Gastroesophageal sphincter (tissue), 4 donors: ENCODE measurements around the gene PRRC2A. TPM values are rescaled to one million over a fixed set of nuclear protein-coding genes. Genes with fewer than 3 reads are reported as not detected.

Source experiments
- ATAC-seq: fragments of 150-250 bp; one replicate; pipeline ENCODE4 v1.9.1; 2016; ENCODE audit warnings: mild to moderate bottlenecking, moderate library complexity
- H3K27ac ChIP-seq, 4 donors: fragments of 200-600 bp; sonication (generic) in 3 of 4; 1 replicate in 3 of 4; 2 replicates in 1 of 4; pipeline ENCODE4 v1.5.1; 2016 to 2019
- H3K27me3 ChIP-seq: fragments of 200-600 bp; sonication (generic); one replicate; pipeline ENCODE4 v1.5.1; 2019
- H3K36me3 ChIP-seq, 2 donors: fragments of 200-600 bp; sonication (generic); one replicate each; pipeline ENCODE4 v1.5.1; 2019; ENCODE audit warnings: control low read depth in 1 of 2
- H3K4me1 ChIP-seq, 3 donors: fragments of 200-600 bp; sonication (generic); 1 replicate in 2 of 3; 2 replicates in 1 of 3; pipeline ENCODE4 v1.5.1; 2016 to 2019; ENCODE audit warnings: control low read depth in 2 of 3
- H3K4me3 ChIP-seq, 2 donors: fragments of 200-600 bp; sonication (generic); one replicate each; pipeline ENCODE4 v1.5.1; 2019; ENCODE audit warnings: mild to moderate bottlenecking in 1 of 2, moderate library complexity in 1 of 2
- H3K9me3 ChIP-seq, 3 donors: fragments of 200-600 bp; sonication (generic); one replicate each; pipeline ENCODE4 v1.5.1; 2017 to 2019; ENCODE audit warnings: control low read depth in 2 of 3
- CTCF ChIP-seq, 4 experiments: fragments of 200-600 bp in 2 of 4; fragments of 450-650 bp in 2 of 4; sonication (generic) in 1 of 4; IDR thresholded peaks; one replicate each; pipeline ENCODE4 v1.5.1; 2017 to 2019; ENCODE audit warnings: antibody characterized with exemption in 4 of 4, mild to moderate bottlenecking in 2 of 4, moderate library complexity in 2 of 4
- EP300 ChIP-seq: sonication (generic); formaldehyde crosslinking; IDR thresholded peaks from one replicate; pipeline ENCODE4 v1.6.1; 2017; ENCODE audit warnings: antibody characterized with exemption, mild to moderate bottlenecking
- POLR2A ChIP-seq, 2 donors: fragments of 450-650 bp; IDR thresholded peaks; one replicate each; pipeline ENCODE4 v1.6.1; 2017; ENCODE audit warnings: antibody characterized with exemption in 2 of 2, mild to moderate bottlenecking in 2 of 2, moderate library complexity in 1 of 2
- POLR2AphosphoS5 ChIP-seq: sonication (generic); formaldehyde crosslinking; IDR thresholded peaks from one replicate; pipeline ENCODE4 v1.6.1; 2017; ENCODE audit warnings: antibody characterized with exemption
- WGBS, 2 donors: methylation state at CpG; one replicate each; pipeline ENCODE4 v1.1.5; 2018; ENCODE audit warnings: low coverage in 1 of 2; 5-methylcytosine and 5-hydroxymethylcytosine counted together
- total RNA-seq, 4 donors: library from RNA; depleted of rRNA; stranded (reverse); fragments of >200 nt; gene quantifications; one replicate each; pipeline ENCODE4 v1.1.0, GENCODE V29; 2016

Gene PRRC2A
- total RNA-seq, 4 donors from 2014 or later = 47.9 to 137 (median 76.2) TPM

GRCh38 chr6:31634969-31635575 lies 14.6 kb downstream of the PRRC2A start:
- Histone ChIP-seq H3K36me3 (peaks cover 0 to 100% of the 10 kb centered on the region in 2 donors), H3K9me3 (no peaks in the 10 kb centered on the region), H3K4me1 (no peaks in the 10 kb centered on the region), H3K4me3 (no peak overlapping the region), H3K27me3 (no peaks in the 10 kb centered on the region), H3K27ac (peak overlapping the region in 1 of 4 donors; percentile 14)
- no peak for ATAC-seq
- WGBS, 2 donors = 70 to 72% methylated on average over 7 to 8 of the region's 11 CpGs
- no peak for TF ChIP-seq POLR2AphosphoS5

- Histone ChIP-seq H3K27me3 (no peaks in the 10 kb centered on the region), H3K9me3 (no peaks in the 10 kb centered on the region), H3K4me1 (no peaks in the 10 kb centered on the region), H3K27ac (no peak overlapping the region), H3K36me3 (peaks cover 0 to 100% of the 10 kb centered on the region in 2 donors), H3K4me3 (no peak overlapping the region)
- TF ChIP-seq POLR2AphosphoS5 (peak; percentile 11), POLR2A (IDR thresholded peaks at IDR 0.05) (no peak)
- ATAC-seq = no peak
- WGBS, 2 donors = 63 to 71% methylated on average over 7 to 15 of the region's 27 CpGs
These were observed 16.4 kb downstream of the PRRC2A start for GRCh38 chr6:31636698-31637596.

GRCh38 chr6:31639043-31639442 lies 18.5 kb downstream of the PRRC2A start:
- 70 to 74% methylated on average over 8 to 9 of the region's 9 CpGs for WGBS, 2 donors
- H3K9me3 ChIP-seq = no peaks in the 10 kb centered on the region
- no peaks in the 10 kb centered on the region for H3K27me3 ChIP-seq
- no peaks in the 10 kb centered on the region for H3K4me1 ChIP-seq
- no peak for ATAC-seq
- H3K4me3 ChIP-seq = no peak overlapping the region
- H3K27ac ChIP-seq = peak overlapping the region in 1 of 4 donors; percentile 17
- no peak for TF ChIP-seq CTCF (IDR thresholded peaks at IDR 0.05)
- no peak for TF ChIP-seq POLR2AphosphoS5
- TF ChIP-seq POLR2A (IDR thresholded peaks at IDR 0.05) = no peak
- no peak for TF ChIP-seq EP300
- peaks cover 0 to 100% of the 10 kb centered on the region in 2 donors for H3K36me3 ChIP-seq

GRCh38 chr6:31639449-31639861 lies 18.9 kb downstream of the PRRC2A start:
- Histone ChIP-seq H3K9me3 (no peaks in the 10 kb centered on the region), H3K27me3 (no peaks in the 10 kb centered on the region), H3K4me1 (no peaks in the 10 kb centered on the region), H3K36me3 (peaks cover 0 to 100% of the 10 kb centered on the region in 2 donors), H3K4me3 (no peak overlapping the region), H3K27ac (peak overlapping the region in 1 of 4 donors; percentile 17)
- no peak for TF ChIP-seq POLR2AphosphoS5
- TF ChIP-seq CTCF (IDR thresholded peaks at IDR 0.05) = no peak
- TF ChIP-seq EP300 = no peak
- TF ChIP-seq POLR2A (IDR thresholded peaks at IDR 0.05) = no peak
- 52 to 78% methylated on average over 1 to 3 of the region's 10 CpGs for WGBS, 2 donors
- ATAC-seq = no peak

GRCh38 chr6:31640612-31641011 lies 20.1 kb downstream of the PRRC2A start:
- TF ChIP-seq POLR2AphosphoS5 (no peak), CTCF (IDR thresholded peaks at IDR 0.05) (no peak), POLR2A (IDR thresholded peaks at IDR 0.05) (no peak), EP300 (no peak)
- H3K36me3 ChIP-seq = peaks cover 0 to 100% of the 10 kb centered on the region in 2 donors
- no CpG with 5 or more reads among the region's 6 CpGs for WGBS, 2 donors

More at GRCh38 chr6:31640612-31641011, 20.1 kb downstream of the PRRC2A start:
- ATAC-seq = no peak
- no peaks in the 10 kb centered on the region for H3K9me3 ChIP-seq
- no peak overlapping the region for H3K27ac ChIP-seq
- H3K4me3 ChIP-seq = no peak overlapping the region
- H3K4me1 ChIP-seq = no peaks in the 10 kb centered on the region
- no peaks in the 10 kb centered on the region for H3K27me3 ChIP-seq
